ENCODE measurements around the gene REX1BD.

GRCh38 chr19:18613589-18614234 lies 25.1 kb downstream of the REX1BD start:
- TF ChIP-seq CSDC2 (CRISPR knock-in tag; IDR thresholded peaks at IDR 0.05), result no peak
- TF ChIP-seq ZC3H10 (CRISPR knock-in tag; IDR thresholded peaks at IDR 0.05), result no peak
- no peak for TF ChIP-seq CREB5 (CRISPR knock-in tag; IDR thresholded peaks at IDR 0.05; ENCODE audit: low read depth)
- TF ChIP-seq PATZ1 (CRISPR knock-in tag; IDR thresholded peaks at IDR 0.05; ENCODE audit: borderline replicate concordance), result no peak
- TF ChIP-seq ZFP30 (CRISPR knock-in tag; IDR thresholded peaks at IDR 0.05), result no peak
- no peak for TF ChIP-seq RARB (CRISPR knock-in tag; IDR thresholded peaks at IDR 0.05)
- TF ChIP-seq GLIS3 (CRISPR knock-in tag; IDR thresholded peaks at IDR 0.05), result no peak
